ENCODE results near the gene ZNF217. TPM values are rescaled to one million over a fixed set of nuclear protein-coding genes. Genes with fewer than 3 reads are reported as not detected.
"Not testable (repeated sequence)": the region's sequence is repeated elsewhere in the genome, so short reads cannot be mapped to it uniquely, and the experiment has no call there.

Gene ZNF217
- total RNA-seq, 1 experiment from 2014 or later, result 9.7 TPM

- DNase-seq (ENCODE audit: low read depth), result no peak
These were observed 28.9 kb upstream of the ZNF217 start for GRCh38 chr20:53622247-53623133.

- DNase-seq (ENCODE audit: low read depth), result peak; percentile 78
These were observed 28.0 kb upstream of the ZNF217 start for GRCh38 chr20:53621482-53622246.

GRCh38 chr20:53618490-53619000 is 24.9 kb upstream of the ZNF217 start:
- not testable (repeated sequence) for DNase-seq (ENCODE audit: low read depth)

- DNase-seq (ENCODE audit: low read depth), result no peak
These were observed 24.3 kb upstream of the ZNF217 start for GRCh38 chr20:53617791-53618489.

- not testable (repeated sequence) for DNase-seq (ENCODE audit: low read depth)
These were observed 22.9 kb upstream of the ZNF217 start for GRCh38 chr20:53616489-53616888.

- DNase-seq (ENCODE audit: low read depth), result no peak
These were observed 20.1 kb upstream of the ZNF217 start for GRCh38 chr20:53613748-53614147.

- DNase-seq (ENCODE audit: low read depth), result not testable (repeated sequence)
These were observed 18.6 kb upstream of the ZNF217 start for GRCh38 chr20:53612289-53612688.

GRCh38 chr20:53611449-53611894 is 17.8 kb upstream of the ZNF217 start:
- DNase-seq (ENCODE audit: low read depth), result peak; percentile 93

- DNase-seq (ENCODE audit: low read depth), result peak; percentile 55
These were observed 16.1 kb upstream of the ZNF217 start for GRCh38 chr20:53609491-53610445.

GRCh38 chr20:53608456-53609452 is 15.1 kb upstream of the ZNF217 start:
- DNase-seq (ENCODE audit: low read depth), result no peak

GRCh38 chr20:53608071-53608455 is 14.4 kb upstream of the ZNF217 start:
- no peak for DNase-seq (ENCODE audit: low read depth)

- no peak for DNase-seq (ENCODE audit: low read depth)
These were observed 12.8 kb upstream of the ZNF217 start for GRCh38 chr20:53606364-53606985.

GRCh38 chr20:53605401-53605800 is 11.8 kb upstream of the ZNF217 start:
- DNase-seq (ENCODE audit: low read depth), result not testable (repeated sequence)

- not testable (repeated sequence) for DNase-seq (ENCODE audit: low read depth)
These were observed 11.2 kb upstream of the ZNF217 start for GRCh38 chr20:53604846-53605245.

GRCh38 chr20:53602661-53603060 is 9.0 kb upstream of the ZNF217 start:
- no peak for DNase-seq (ENCODE audit: low read depth)

GRCh38 chr20:53599910-53600632 is 6.4 kb upstream of the ZNF217 start:
- no peak for DNase-seq (ENCODE audit: low read depth)

GRCh38 chr20:53599378-53599777 is 5.7 kb upstream of the ZNF217 start:
- no peak for DNase-seq (ENCODE audit: low read depth)

GRCh38 chr20:53599044-53599362 is 5.4 kb upstream of the ZNF217 start:
- DNase-seq (ENCODE audit: low read depth), result no peak
